ENCODE results near the gene ACACB.

GRCh38 chr12:109252799-109253198, 136.4 kb downstream of the ACACB start:
- TF ChIP-seq CTCF (IDR thresholded peaks at IDR 0.05) (no peak), POLR2A (IDR thresholded peaks at IDR 0.05) (no peak)
